Endothelial cell of umbilical vein (primary cell): ENCODE results near the gene DPH6. TPM values are rescaled to one million over a fixed set of nuclear protein-coding genes. Genes with fewer than 3 reads are reported as not detected.

Experiments
- BruUV-seq: library from RNA; stranded (reverse); fragments of 400-500 nt; replicated peaks from 2 replicates; lab custom pipeline; 2021; lab: Mats Ljungman, UMichigan
- CTCF ChIA-PET: fragments of 300-600, 350-600 bp; sonication (Branson Sonifier 250); formaldehyde crosslinking; loops from one replicate; lab custom pipeline; 2021; ENCODE audit warnings: antibody characterized with exemption, inconsistent platforms; lab: Charles Lee
- POLR2A ChIA-PET: fragments of 300-600, 350-600 bp; sonication (Branson Sonifier 250); formaldehyde crosslinking; loops from one replicate; lab custom pipeline; 2021; ENCODE audit warnings: antibody characterized with exemption, inconsistent platforms; lab: Charles Lee
- DNase-seq: peaks from one replicate; pipeline ENCODE4 v3.0.0-alpha.2; 2011; ENCODE audit warnings: low read depth, low spot score
- FAIRE-seq: peaks from 2 replicates; lab custom pipeline; 2011; peaks lifted over from hg19 to GRCh38; lab: Jason Lieb, UNC
- H2AFZ ChIP-seq: 2 replicates; pipeline ENCODE4 v1.6.0; 2012; ENCODE audit warnings: low read depth, low read length, control low read depth, inconsistent platforms
- H3K27ac ChIP-seq: 2 replicates; pipeline ENCODE4 v1.5.1; 2011; ENCODE audit warnings: low read depth, mild to moderate bottlenecking, control low read depth, low read length, moderate library complexity; ENCODE audit not compliant: insufficient read depth
- H3K27me3 ChIP-seq, 2 experiments: 2 replicates each; pipeline versions ENCODE4 v1.6.0 to v1.6.1; 2011; ENCODE audit warnings: low read length in 2 of 2, mixed read lengths in 1 of 2; ENCODE audit not compliant: control insufficient read depth in 2 of 2, insufficient read depth in 2 of 2
- H3K36me3 ChIP-seq, 2 experiments: 2 replicates in 1 of 2; 3 replicates in 1 of 2; pipeline ENCODE4 v1.5.1; 2011; ENCODE audit warnings: low read length in 2 of 2, mild to moderate bottlenecking in 1 of 2, moderate library complexity in 1 of 2; ENCODE audit not compliant: control insufficient read depth in 2 of 2, insufficient read depth in 2 of 2; ENCODE audit errors: extremely low read depth in 1 of 2
- H3K4me1 ChIP-seq: 3 replicates; pipeline ENCODE4 v1.5.1; 2011; ENCODE audit warnings: mild to moderate bottlenecking, low read length; ENCODE audit not compliant: control insufficient read depth, insufficient read depth; ENCODE audit errors: extremely low read depth
- H3K4me2 ChIP-seq: 2 replicates; pipeline ENCODE4 v1.6.1; 2011; ENCODE audit warnings: low read length, control low read depth, mixed read lengths; ENCODE audit not compliant: insufficient read depth
- H3K4me3 ChIP-seq, 3 experiments: fragments of 200-600 bp in 1 of 3; sonication (generic), shearing (Covaris generic) in 1 of 3; replicated peaks in 1 of 3; 2 replicates each; pipeline ENCODE4 v1.5.1; 2011 to 2016; ENCODE audit warnings: control low read depth in 3 of 3, low read length in 3 of 3, mild to moderate bottlenecking in 2 of 3, inconsistent platforms in 1 of 3, low read depth in 1 of 3, moderate library complexity in 1 of 3; ENCODE audit not compliant: insufficient read depth in 1 of 3
- H3K79me2 ChIP-seq: 2 replicates; pipeline ENCODE4 v1.6.0; 2012; ENCODE audit warnings: low read length, inconsistent platforms; ENCODE audit not compliant: control insufficient read depth, insufficient read depth
- H3K9ac ChIP-seq: replicated peaks from 2 replicates; pipeline ENCODE3; 2011; ENCODE audit warnings: low read length, control low read depth; ENCODE audit not compliant: insufficient read depth; ENCODE audit errors: extremely low read depth
- H3K9me1 ChIP-seq: replicated peaks from 3 replicates; pipeline ENCODE4 v1.6.0; 2011; ENCODE audit warnings: mild to moderate bottlenecking, low read length; ENCODE audit not compliant: control insufficient read depth, insufficient read depth; ENCODE audit errors: extremely low read depth
- H3K9me3 ChIP-seq: replicated peaks from 2 replicates; pipeline ENCODE4 v1.5.1; 2012; ENCODE audit warnings: low read length, inconsistent platforms; ENCODE audit not compliant: control insufficient read depth, insufficient read depth
- H4K20me1 ChIP-seq: replicated peaks from 2 replicates; pipeline ENCODE3; 2011; ENCODE audit warnings: mild to moderate bottlenecking, low read length; ENCODE audit not compliant: control insufficient read depth, insufficient read depth; ENCODE audit errors: extremely low read depth
- EZH2 ChIP-seq: IDR thresholded peaks from 2 replicates; pipeline ENCODE4 v1.6.1; 2012; ENCODE audit warnings: borderline replicate concordance, low read depth, mild to moderate bottlenecking, moderate library complexity, low read length, inconsistent platforms; ENCODE audit not compliant: severe bottlenecking
- FOS ChIP-seq: IDR thresholded peaks from 2 replicates; pipeline ENCODE4 v1.6.1; 2011; ENCODE audit warnings: mild to moderate bottlenecking, low read length, moderate library complexity, borderline replicate concordance; ENCODE audit not compliant: insufficient read depth
- GATA2 ChIP-seq: IDR thresholded peaks from 2 replicates; pipeline ENCODE4 v1.7.0; 2011; ENCODE audit warnings: low read depth, mild to moderate bottlenecking, moderate library complexity, mixed read lengths, low read length; ENCODE audit not compliant: insufficient read length, insufficient read depth
- JUN ChIP-seq: IDR thresholded peaks from 2 replicates; pipeline ENCODE4 v1.6.1; 2011; ENCODE audit warnings: borderline replicate concordance, low read depth; ENCODE audit not compliant: insufficient read length, insufficient read depth
- MYC ChIP-seq: IDR thresholded peaks from one replicate; pipeline ENCODE4 v1.6.1; 2011; ENCODE audit warnings: mild to moderate bottlenecking, low read depth, low read length
- POLR2A ChIP-seq: IDR thresholded peaks from 2 replicates; pipeline ENCODE4 v1.6.1; 2012; ENCODE audit warnings: low read depth, mild to moderate bottlenecking, control low read depth, low read length
- POLR2AphosphoS5 ChIP-seq: IDR thresholded peaks from 2 replicates; pipeline ENCODE4 v1.6.1; 2012; ENCODE audit warnings: low read depth, mild to moderate bottlenecking, control low read depth, low read length, moderate library complexity; ENCODE audit not compliant: insufficient read depth
- dilution Hi-C: fragments of 300-500 bp; cut with MboI; formaldehyde crosslinking; loops from one replicate; pipeline ENCODE4 v1.15.0; 2019; ENCODE audit warnings: low sequenced_read_pairs; ENCODE audit not compliant: extremely low pct_ligation_motif_present
- intact Hi-C: fragments of 100-400 bp; cut with micrococcal nuclease; formaldehyde crosslinking; loops from one replicate; pipeline ENCODE4 v1.10.0; 2022
- polyA plus RNA-seq, 4 experiments: library from polyadenylated mRNA; depleted of rRNA in 3 of 4; stranded (reverse) in 3 of 4; unstranded in 1 of 4; fragments of >200 nt; gene quantifications; 2 replicates each; pipeline versions ENCODE4 v1.2.1 to v1.2.3, GENCODE V29; 2011 to 2012; ENCODE audit warnings: missing spikeins in 1 of 4
- total RNA-seq: library from RNA; stranded (reverse); gene quantifications from 2 replicates; pipeline ENCODE4 v1.2.3, GENCODE V29; 2021
- TF ChIP-seq, protein P1 (sequence below): IDR thresholded peaks from 2 replicates; pipeline ENCODE4 v1.6.1; 2011; ENCODE audit not compliant: insufficient read depth, insufficient read length
- TF ChIP-seq, protein P2 (sequence below), 2 donors: IDR thresholded peaks; 1 replicate in 1 of 2; 2 replicates in 1 of 2; pipeline ENCODE4 v1.5.1; 2011; ENCODE audit warnings: low read length in 2 of 2, mild to moderate bottlenecking in 2 of 2, moderate library complexity in 2 of 2, control low read depth in 1 of 2, inconsistent platforms in 1 of 2, low read depth in 1 of 2; ENCODE audit not compliant: insufficient read depth in 1 of 2; ENCODE audit errors: extremely low read depth in 1 of 2

Gene DPH6
- total and polyA plus RNA-seq, 2 donors (not counting 3 experiments of a cell fraction or from before 2014, with no cell fraction given), result 4.6 to 10.1 TPM

DNA sequence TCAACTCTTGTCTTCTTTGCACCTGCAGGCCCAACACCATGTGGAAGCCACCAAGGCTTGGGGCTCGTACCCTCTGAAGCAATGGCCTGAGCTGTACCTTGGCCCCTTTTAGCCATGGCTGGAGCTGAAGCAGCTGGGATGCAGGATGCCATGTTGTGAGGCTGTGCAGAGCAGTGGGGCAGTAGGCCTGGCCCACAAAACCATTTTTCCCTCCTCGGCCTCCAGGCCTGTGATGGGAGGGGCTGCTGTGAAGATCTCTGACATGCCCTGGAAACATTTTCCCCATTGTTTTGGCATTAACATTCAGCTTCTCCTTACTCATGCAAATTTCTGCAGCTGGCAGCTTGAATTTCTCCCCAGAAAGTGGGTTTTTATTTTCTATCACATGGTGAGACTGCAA, 58.5 kb downstream of the DPH6 start:
- Histone ChIP-seq H3K36me3 (no peaks in the 10 kb centered on the region), H3K4me3 (no peak overlapping the region), H3K4me1 (peaks cover 8% of the 10 kb centered on the region), H3K9me3 (no peaks in the 10 kb centered on the region), H3K27ac (no peak overlapping the region), H3K79me2 (no peaks in the 10 kb centered on the region), H2AFZ (no peak overlapping the region), H3K4me2 (no peak overlapping the region), H3K9ac (no peak overlapping the region), H4K20me1 (no peaks in the 10 kb centered on the region), H3K27me3 (no peaks in the 10 kb centered on the region), H3K9me1 (no peaks in the 10 kb centered on the region)
- intact Hi-C loops (no loop called here), dilution Hi-C loops (no loop called here)
- DNase-seq (no peak), FAIRE-seq (no peak)
- ChIA-PET CTCF (no interaction called here), POLR2A (no interaction called here)
- TF ChIP-seq POLR2A (no peak), MYC (no peak), FOS (no peak), JUN (no peak), EZH2 (no peak), POLR2AphosphoS5 (no peak), GATA2 (no peak)
- TF ChIP-seq, protein P1, sequence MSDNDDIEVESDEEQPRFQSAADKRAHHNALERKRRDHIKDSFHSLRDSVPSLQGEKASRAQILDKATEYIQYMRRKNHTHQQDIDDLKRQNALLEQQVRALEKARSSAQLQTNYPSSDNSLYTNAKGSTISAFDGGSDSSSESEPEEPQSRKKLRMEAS, result no peak
- TF ChIP-seq, protein P2, sequence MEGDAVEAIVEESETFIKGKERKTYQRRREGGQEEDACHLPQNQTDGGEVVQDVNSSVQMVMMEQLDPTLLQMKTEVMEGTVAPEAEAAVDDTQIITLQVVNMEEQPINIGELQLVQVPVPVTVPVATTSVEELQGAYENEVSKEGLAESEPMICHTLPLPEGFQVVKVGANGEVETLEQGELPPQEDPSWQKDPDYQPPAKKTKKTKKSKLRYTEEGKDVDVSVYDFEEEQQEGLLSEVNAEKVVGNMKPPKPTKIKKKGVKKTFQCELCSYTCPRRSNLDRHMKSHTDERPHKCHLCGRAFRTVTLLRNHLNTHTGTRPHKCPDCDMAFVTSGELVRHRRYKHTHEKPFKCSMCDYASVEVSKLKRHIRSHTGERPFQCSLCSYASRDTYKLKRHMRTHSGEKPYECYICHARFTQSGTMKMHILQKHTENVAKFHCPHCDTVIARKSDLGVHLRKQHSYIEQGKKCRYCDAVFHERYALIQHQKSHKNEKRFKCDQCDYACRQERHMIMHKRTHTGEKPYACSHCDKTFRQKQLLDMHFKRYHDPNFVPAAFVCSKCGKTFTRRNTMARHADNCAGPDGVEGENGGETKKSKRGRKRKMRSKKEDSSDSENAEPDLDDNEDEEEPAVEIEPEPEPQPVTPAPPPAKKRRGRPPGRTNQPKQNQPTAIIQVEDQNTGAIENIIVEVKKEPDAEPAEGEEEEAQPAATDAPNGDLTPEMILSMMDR (IDR thresholded peaks at IDR 0.05; ENCODE audit: extremely low read depth in 1 of 2, insufficient read depth in 1 of 2, low read depth in 1 of 2, low read length in 2 of 2), result no peak
- no TSS peak for BruUV-seq
